Endometrium (tissue), 2 donors: ENCODE measurements around the gene TTC38.
"Not testable (repeated sequence)": the region's sequence is repeated elsewhere in the genome, so short reads cannot be mapped to it uniquely, and the experiment has no call there.

Experiments used
- FAIRE-seq: peaks from 2 replicates; lab custom pipeline; 2012; peaks lifted over from hg19 to GRCh38; lab: Jason Lieb, UNC
- donor health status: control.
- donor health status: control.

Gene TTC38

DNA sequence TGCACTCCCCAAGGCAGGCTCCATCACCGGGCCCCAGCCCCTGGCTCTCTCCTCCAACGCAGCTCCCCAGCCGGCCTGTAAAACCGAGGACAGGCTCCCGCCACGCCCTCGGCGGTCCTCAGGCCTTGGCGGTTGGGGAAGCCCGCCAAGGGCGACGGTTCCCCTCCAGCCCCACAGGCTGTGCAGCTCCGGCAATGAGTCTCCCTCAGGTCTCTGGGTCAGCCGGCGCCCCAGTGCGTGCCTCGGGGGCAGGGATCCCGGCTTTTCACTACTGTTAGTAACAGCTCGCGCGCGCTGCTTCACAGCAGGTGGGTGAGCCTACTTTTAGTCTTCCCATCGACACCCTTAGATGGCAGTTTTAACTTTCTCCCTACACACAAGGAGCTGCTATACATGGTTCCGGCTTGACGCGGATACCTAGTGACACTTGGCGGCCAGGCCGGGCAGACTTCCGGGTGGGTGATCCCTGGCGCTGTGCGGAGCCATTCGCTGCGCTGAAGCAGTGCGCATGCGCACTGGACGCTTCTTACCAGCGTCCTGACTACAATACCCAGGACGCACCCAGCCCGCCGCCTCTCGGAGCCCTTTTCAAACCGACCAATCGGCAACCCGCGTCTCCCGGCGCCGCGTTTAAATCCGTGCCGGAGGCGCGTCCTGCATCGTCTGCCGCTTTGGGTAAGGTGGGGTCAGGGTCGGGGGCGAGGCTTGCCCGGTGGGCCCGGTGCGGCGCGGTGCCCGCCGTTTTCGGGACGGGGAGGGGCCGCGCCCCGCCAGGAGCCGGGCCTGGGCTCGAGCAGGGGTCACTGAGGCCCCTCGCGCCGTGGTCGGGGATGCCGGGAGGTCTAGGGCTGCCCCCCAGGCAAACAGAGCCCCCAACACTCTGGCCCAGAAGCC, 28.7 kb downstream of the TTC38 start, which contains the start of gene GTSE1:
Gene GTSE1, plus strand, starts transcription at position 614 of the 894 bp plus-strand sequence. CDS start 531 bp downstream, outside the sequence.
- peak; percentile 96 for FAIRE-seq

GRCh38 chr22:46297151-46297812, 29.5 kb downstream of the TTC38 start:
- FAIRE-seq: no peak

- FAIRE-seq: no peak
Observed at GRCh38 chr22:46299101-46299500, 31.3 kb downstream of the TTC38 start.

DNA sequence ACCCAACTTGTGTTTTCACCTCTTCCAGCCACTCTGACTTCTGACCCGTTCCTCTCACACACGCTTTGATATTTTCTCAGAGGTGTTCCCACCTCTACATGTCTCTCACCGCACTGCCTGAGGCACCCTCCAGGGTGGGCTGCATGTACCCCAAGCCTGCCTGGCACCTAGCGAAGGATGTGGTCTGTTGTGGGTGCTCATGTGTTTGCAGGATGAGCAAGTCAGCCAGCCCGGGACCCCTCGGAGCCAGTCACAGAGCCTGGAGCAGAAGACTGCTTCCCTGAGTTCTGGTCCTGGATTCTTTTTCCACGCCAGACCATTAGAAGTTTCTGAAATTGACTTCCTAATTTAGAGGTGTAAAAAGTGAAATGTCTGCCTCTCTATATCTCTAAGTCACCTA, 32.7 kb downstream of the TTC38 start:
- FAIRE-seq: no peak

GRCh38 chr22:46303347-46303965, 35.6 kb downstream of the TTC38 start:
- FAIRE-seq: no peak

- no peak for FAIRE-seq
Observed at GRCh38 chr22:46308283-46308988, 40.6 kb downstream of the TTC38 start.

DNA sequence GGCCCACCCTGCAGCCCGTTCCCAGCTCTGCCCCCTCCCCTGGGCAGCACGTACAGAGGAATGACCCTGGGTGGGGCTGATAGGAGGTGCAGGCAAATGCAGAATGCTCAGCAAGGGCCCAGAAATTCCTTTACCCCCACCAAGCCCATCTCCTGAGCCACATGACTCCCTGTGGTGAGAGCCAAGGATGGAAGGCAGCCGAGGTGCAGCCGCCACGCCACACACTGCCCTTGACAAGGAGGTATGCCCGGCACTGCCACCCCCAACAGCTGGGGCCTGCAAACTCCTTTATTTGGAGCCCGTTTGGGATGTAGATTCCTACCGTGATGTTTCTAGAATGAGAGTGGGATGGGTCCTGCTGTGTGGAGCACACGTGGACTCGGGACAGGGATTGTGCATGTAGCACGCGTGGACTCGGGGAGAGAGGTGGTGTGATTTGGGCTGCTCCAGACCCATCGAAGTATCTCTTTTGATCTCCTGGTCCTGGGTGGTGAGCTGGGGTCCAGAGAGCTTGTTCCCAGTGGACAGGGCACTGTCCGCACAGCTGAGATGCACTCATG, 41.8 kb downstream of the TTC38 start:
- no peak for FAIRE-seq

DNA sequence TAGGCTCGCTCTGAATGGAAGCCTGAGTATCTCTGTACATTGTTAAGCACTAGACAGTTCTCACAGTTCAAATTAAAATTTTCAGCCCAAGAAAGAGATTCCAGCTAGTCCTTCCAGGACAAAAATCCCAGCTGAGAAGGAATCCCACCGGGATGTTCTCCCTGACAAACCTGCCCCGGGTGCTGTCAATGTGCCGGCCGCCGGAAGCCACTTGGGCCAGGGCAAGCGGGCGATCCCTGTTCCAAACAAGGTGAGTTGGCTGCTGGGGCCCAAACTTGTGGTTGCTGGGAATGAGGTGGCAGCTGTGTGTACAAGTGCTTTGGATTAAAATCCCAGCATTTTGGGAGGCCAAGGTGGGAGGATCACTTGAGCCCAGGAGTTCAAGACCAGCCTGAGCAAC, 44.2 kb downstream of the TTC38 start:
- no peak for FAIRE-seq

DNA sequence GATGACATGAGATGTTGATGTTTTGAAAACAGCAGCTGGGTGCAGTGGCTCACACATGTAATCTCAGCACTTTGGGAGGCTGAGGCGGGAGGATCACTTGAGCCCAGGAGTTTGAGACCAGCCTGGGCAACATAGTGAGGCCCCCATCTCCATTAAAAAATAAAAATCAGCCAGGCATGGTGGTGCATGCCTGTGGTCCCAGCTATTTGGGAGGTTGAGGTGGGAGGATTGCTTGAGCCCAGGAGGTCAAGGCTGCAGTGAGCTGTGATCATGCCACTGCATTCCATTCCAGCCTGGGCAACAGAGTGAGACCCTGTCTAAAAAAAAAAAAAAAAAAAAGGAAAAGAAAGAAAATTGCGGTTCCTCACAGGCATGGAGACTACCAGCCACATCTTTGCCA, 45.0 kb downstream of the TTC38 start:
- not testable (repeated sequence) for FAIRE-seq

- no peak for FAIRE-seq
Observed at GRCh38 chr22:46315976-46316375, 48.2 kb downstream of the TTC38 start.

DNA sequence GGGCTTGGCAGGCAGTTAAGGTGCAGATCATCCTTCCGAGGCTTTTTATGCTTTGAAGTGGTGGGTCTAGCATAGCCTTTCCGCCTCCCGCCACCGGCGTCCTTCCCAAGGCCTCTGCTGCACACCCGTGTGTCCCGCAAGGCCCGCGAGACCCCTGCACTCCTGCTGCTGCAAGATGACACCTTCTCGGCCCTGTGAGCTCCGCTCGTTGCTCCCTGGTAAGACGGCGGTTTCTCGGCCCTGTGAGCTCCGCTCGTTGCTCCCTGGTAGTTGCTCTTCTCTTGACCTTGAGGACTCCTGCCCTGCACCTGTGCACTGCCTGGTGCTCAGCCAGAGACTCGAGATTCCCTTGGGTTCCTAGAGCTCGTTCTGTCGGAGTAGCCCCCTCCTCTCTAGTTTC, 49.8 kb downstream of the TTC38 start:
- no peak for FAIRE-seq

- no peak for FAIRE-seq
Observed at GRCh38 chr22:46318576-46318975, 50.8 kb downstream of the TTC38 start.

GRCh38 chr22:46319319-46319718, 51.5 kb downstream of the TTC38 start:
- FAIRE-seq: no peak

GRCh38 chr22:46320166-46320710, 52.4 kb downstream of the TTC38 start:
- no peak for FAIRE-seq

DNA sequence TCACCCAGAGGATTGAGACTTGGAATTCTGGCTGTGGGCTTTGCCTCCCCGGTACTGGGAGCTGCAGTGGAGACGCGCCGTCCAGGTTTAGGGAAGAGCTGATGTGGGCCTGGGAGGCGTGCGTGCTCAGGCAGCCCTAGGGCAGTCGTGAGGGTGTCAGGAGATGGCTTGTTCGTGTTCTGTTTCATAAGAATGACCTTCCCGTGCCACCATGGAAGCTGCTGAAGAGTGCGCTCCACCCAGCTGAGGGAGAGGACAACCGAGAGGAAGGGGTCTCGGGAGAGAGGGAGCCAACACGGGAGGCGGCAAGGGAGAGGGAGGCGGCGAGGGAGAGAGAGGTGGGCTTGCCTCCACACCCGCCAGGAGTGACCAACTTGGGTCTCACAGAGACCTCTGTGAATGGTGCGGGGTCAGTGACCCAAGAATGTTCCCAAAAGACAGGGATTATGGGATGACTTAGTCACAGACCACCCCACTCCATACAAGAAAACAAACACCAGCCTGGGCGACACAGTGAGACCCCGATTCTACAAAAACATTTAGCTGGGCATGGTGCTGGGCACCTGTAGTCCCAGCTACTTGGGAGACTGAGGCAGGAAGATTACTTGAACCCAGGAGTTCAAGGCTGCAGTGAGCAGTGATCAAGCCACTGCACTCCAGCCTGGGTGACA, 53.0 kb downstream of the TTC38 start:
- FAIRE-seq: no peak

DNA sequence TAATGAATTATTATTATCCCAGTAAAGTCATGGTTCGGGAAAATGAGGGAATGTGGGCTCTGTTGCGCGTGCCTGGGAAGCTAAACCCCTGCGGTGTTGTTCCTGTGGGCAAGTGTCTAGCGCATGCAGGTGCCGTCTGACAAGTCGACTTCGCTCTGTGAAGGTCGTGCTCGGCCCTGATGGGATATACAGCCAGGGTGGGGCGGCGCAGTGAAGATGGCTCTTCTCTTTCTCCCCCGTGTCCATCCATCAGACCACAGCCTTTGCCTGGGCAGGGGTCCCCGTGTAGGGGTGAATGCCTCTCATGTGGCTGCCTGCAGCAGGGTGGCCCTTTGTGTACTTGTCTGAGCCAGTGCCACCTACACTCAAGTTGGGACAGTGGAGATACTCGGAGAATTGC, 54.9 kb downstream of the TTC38 start:
- no peak for FAIRE-seq

GRCh38 chr22:46323162-46323561, 55.4 kb downstream of the TTC38 start:
- FAIRE-seq: no peak

DNA sequence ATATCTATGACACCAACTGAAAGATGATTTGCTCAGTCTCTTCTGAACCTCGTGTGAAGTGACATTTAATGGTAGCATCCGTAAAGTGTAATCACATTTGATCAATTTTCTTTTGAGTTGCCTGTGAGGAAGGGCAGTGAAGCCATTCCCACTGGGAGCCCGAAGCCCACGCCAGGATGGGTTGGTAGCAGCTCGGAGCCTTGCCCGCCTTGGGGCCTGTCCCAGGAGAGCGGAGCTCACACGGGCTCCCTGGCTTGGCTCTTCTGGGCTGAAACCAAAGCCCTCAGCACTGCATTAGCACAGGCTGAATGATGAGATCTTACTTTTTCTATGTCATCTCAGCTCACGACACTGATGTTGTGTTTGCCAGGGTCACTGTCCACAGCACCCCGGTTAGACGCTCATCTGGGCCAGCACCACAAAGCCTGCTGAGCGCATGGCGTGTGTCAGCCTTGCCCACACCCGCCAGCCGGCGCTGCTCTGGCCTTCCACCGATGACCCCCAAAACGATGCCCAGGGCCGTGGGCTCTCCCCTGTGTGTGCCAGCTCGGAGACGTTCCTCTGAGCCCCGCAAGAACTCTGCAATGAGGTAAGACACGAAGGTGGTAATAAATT, 58.4 kb downstream of the TTC38 start:
- no peak for FAIRE-seq

DNA sequence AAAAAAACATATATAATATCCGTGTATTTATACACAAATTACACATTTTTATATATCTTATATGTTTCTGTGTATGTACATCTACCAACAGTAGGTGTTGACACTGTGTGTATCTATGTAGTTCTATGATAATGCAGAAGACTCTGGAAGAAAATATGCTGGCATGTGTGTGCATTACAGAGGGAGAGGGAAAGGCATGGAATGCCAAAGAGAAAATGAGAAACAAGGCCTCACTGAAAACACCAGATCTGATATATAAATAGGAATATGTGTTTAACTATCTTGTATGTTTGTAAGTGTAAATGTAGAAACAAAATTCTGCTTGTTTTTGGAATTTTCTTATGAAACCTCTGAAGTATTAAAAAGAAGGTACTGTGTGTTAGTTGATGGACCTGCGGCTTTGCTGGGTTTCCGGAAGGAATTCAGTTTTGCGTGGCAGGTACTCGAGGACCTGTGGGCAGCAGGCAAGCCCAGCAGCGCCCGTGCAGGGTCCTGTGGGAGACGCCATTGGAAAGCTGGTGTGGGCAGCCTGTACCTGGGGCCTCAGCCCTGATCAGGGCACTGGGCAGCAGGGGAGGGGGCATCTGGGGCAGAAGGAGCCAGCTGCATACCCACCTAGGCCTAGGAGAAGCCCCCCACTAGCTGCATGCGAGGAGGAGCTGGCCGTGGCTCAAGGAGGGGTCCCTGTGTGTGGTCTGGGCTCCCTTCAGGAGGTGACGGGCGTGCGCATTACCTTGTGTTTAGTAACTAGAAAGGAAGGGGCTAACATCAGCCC, 60.1 kb downstream of the TTC38 start:
- no peak for FAIRE-seq

GRCh38 chr22:46328797-46329196, 61.0 kb downstream of the TTC38 start:
- FAIRE-seq: no peak
